Liver (tissue), 9 donors: ENCODE data around the gene TRDN. TPM values are rescaled to one million over a fixed set of nuclear protein-coding genes. Genes with fewer than 3 reads are reported as not detected.

Experiments
- DNase-seq: peaks from one replicate; pipeline ENCODE4 v3.0.0-alpha.2; 2017; ENCODE audit warnings: low spot score
- H3K27ac ChIP-seq, 2 donors: one replicate each; pipeline ENCODE4 v1.7.0; 2013; ENCODE audit warnings: inconsistent platforms in 2 of 2, low read length in 2 of 2, control low read depth in 1 of 2, low read depth in 1 of 2, mild to moderate bottlenecking in 1 of 2
- H3K27me3 ChIP-seq, 4 donors: one replicate each; pipeline versions ENCODE4 v1.6.1 to v1.7.0; 2013; ENCODE audit warnings: low read length in 3 of 4, inconsistent platforms in 1 of 4, mild to moderate bottlenecking in 1 of 4, moderate library complexity in 1 of 4; ENCODE audit not compliant: control insufficient read depth in 4 of 4, insufficient read depth in 4 of 4
- H3K36me3 ChIP-seq, 4 donors: one replicate each; pipeline versions ENCODE4 v1.6.1 to v1.7.0; 2013; ENCODE audit warnings: low read length in 3 of 4, mild to moderate bottlenecking in 3 of 4, low read depth in 1 of 4, moderate library complexity in 1 of 4; ENCODE audit not compliant: control insufficient read depth in 4 of 4, insufficient read depth in 3 of 4
- H3K4me1 ChIP-seq, 4 donors: one replicate each; pipeline versions ENCODE4 v1.6.1 to v1.7.0; 2013; ENCODE audit warnings: low read length in 3 of 4, mild to moderate bottlenecking in 3 of 4, moderate library complexity in 1 of 4; ENCODE audit not compliant: control insufficient read depth in 4 of 4, insufficient read depth in 4 of 4
- H3K4me3 ChIP-seq, 3 donors: one replicate each; pipeline versions ENCODE4 v1.6.1 to v1.7.0; 2013; ENCODE audit warnings: low read length in 3 of 3, control low read depth in 1 of 3, low read depth in 1 of 3, mild to moderate bottlenecking in 1 of 3
- H3K9ac ChIP-seq, 2 donors: one replicate each; pipeline ENCODE4 v1.7.0; 2013; ENCODE audit warnings: low read length in 2 of 2, mild to moderate bottlenecking in 2 of 2, moderate library complexity in 2 of 2, control low read depth in 1 of 2, low read depth in 1 of 2
- H3K9me3 ChIP-seq, 4 donors: one replicate each; pipeline versions ENCODE4 v1.6.1 to v1.7.0; 2013; ENCODE audit warnings: low read length in 3 of 4; ENCODE audit not compliant: control insufficient read depth in 4 of 4
- FOXA1 ChIP-seq: IDR thresholded peaks from 2 replicates; pipeline ENCODE4 v1.6.1; 2016; ENCODE audit warnings: antibody characterized with exemption
- FOXA2 ChIP-seq: IDR thresholded peaks from 2 replicates; pipeline ENCODE4 v1.6.1; 2016; ENCODE audit warnings: antibody characterized with exemption
- GABPA ChIP-seq, 2 donors: IDR thresholded peaks in 1 of 2; conservative IDR thresholded peaks in 1 of 2; 2 replicates each; pipeline ENCODE4 v1.6.1; 2016; ENCODE audit warnings: antibody characterized with exemption in 2 of 2, mild to moderate bottlenecking in 1 of 2, moderate library complexity in 1 of 2
- HNF4A ChIP-seq, 2 donors: conservative IDR thresholded peaks; 2 replicates each; pipeline ENCODE4 v1.6.1; 2016; ENCODE audit warnings: antibody characterized with exemption in 2 of 2, mild to moderate bottlenecking in 2 of 2
- HNF4G ChIP-seq: IDR thresholded peaks from 2 replicates; pipeline ENCODE4 v1.6.1; 2016; ENCODE audit warnings: antibody characterized with exemption
- JUND ChIP-seq, 2 donors: IDR thresholded peaks; 2 replicates each; pipeline ENCODE4 v1.6.1; 2016; ENCODE audit warnings: antibody characterized with exemption in 2 of 2
- NR2F2 ChIP-seq: IDR thresholded peaks from 2 replicates; pipeline ENCODE4 v1.6.1; 2016; ENCODE audit warnings: antibody characterized with exemption
- RAD21 ChIP-seq, 2 donors: IDR thresholded peaks; 2 replicates each; pipeline ENCODE4 v1.6.1; 2016; ENCODE audit warnings: antibody characterized with exemption in 2 of 2, mild to moderate bottlenecking in 2 of 2
- RXRA ChIP-seq, 2 donors: IDR thresholded peaks; 2 replicates each; pipeline ENCODE4 v1.6.1; 2017 to 2018; ENCODE audit warnings: antibody characterized with exemption in 2 of 2, mild to moderate bottlenecking in 1 of 2
- SP1 ChIP-seq: IDR thresholded peaks from 2 replicates; pipeline ENCODE4 v1.6.1; 2018; ENCODE audit warnings: antibody characterized with exemption, mild to moderate bottlenecking
- TAF1 ChIP-seq: conservative IDR thresholded peaks from 2 replicates; pipeline ENCODE4 v1.6.1; 2016; ENCODE audit warnings: antibody characterized with exemption, mild to moderate bottlenecking
- YY1 ChIP-seq: IDR thresholded peaks from 2 replicates; pipeline ENCODE4 v1.6.1; 2016; ENCODE audit warnings: antibody characterized with exemption, mild to moderate bottlenecking
- WGBS: extraction: QIAGEN DNeasy Blood & Tissue Kit; methylation state at CpG from one replicate; pipeline ENCODE4 v1.1.7; 2013; 5-methylcytosine and 5-hydroxymethylcytosine counted together
- polyA plus RNA-seq, 2 donors: library from polyadenylated mRNA; stranded (reverse) in 1 of 2; unstranded in 1 of 2; fragments of 200-250 nt in 1 of 2; fragments of >200 nt in 1 of 2; fragmentation: Nextera tagmentation in 1 of 2; extraction: Ambion mirVana in 1 of 2; gene quantifications; one replicate each; pipeline versions ENCODE4 v1.2.1 to v1.2.3, GENCODE V29; 2013 to 2015
- total RNA-seq, 2 donors: library from RNA; depleted of rRNA; stranded (reverse); fragments of >200 nt; gene quantifications; one replicate each; pipeline ENCODE4 v1.2.3, GENCODE V29; 2014
- TF ChIP-seq, protein P1 (sequence below): fragments of 150-350 bp; IDR thresholded peaks from 2 replicates; pipeline ENCODE4 v1.5.1; 2017; ENCODE audit warnings: improper control_type of control experiment, low read depth, low read length; ENCODE audit not compliant: missing input control
- TF ChIP-seq, protein P2 (sequence below): IDR thresholded peaks from 2 replicates; pipeline ENCODE4 v1.6.1; 2016; ENCODE audit warnings: antibody characterized with exemption
- TF ChIP-seq, protein P3 (sequence below): IDR thresholded peaks from 2 replicates; pipeline ENCODE4 v1.6.1; 2016; ENCODE audit warnings: antibody characterized with exemption, mild to moderate bottlenecking
- TF ChIP-seq, protein P4 (sequence below): IDR thresholded peaks from 2 replicates; pipeline ENCODE4 v1.6.1; 2016; ENCODE audit warnings: antibody characterized with exemption
- TF ChIP-seq, protein P5 (sequence below): IDR thresholded peaks from 2 replicates; pipeline ENCODE4 v1.6.1; 2016; ENCODE audit warnings: antibody characterized with exemption
- donor health status: healthy.
- donor health status: healthy.
- donor health status: healthy.
- donor health status: healthy.
- donor health status: healthy.

The TRDN gene
- total and polyA plus RNA-seq, 4 donors: 0.08 to 0.79 TPM; not detected in 2

DNA sequence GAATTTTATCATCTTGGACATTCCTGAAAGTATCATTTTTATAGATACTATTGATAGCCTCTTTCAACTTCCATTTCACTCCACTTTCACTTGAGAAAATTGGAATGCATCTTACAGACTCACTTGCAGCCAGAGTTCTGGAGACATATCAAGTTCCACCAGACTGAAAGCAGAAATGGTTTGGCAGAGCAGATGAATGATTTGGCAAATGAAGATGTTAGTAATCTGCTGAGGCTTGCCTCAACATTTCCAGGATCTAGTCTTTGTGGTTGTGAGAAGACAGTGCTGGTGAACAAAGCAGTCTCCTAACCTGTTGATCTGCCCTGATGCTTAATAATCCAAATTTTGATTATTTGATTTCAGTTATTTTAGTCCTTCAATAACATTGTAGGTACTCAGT, 202.6 kb downstream of the TRDN start (continued):
- no peak for TF ChIP-seq NR2F2

DNA sequence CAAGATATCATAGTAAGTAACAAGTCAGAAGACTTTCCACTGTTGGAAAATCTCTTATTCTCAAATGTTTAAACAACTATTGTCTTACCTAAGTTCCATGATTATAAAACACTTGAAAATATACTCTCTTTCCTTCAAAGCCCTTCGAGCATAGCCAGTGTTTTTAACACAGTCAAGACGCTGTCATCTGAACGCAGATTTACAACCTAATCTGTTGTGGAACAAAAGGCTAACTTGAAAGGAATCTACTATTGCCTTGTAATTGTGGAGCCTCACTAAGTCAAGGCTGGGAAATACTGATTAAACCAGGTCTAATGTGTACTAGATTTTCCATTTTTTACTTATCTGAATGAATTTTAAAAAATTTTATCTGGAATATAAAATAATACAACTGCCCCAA, 205.8 kb downstream of the TRDN start:
- no peak overlapping the region for H3K27ac ChIP-seq
- H3K9ac ChIP-seq: no peak overlapping the region
- 62% methylated on average over 3 of the region's 3 CpGs for WGBS
- no peaks in the 10 kb centered on the region for H3K36me3 ChIP-seq
- no peak overlapping the region for H3K4me3 ChIP-seq
- no peaks in the 10 kb centered on the region for H3K4me1 ChIP-seq
- TF ChIP-seq, protein P1, sequence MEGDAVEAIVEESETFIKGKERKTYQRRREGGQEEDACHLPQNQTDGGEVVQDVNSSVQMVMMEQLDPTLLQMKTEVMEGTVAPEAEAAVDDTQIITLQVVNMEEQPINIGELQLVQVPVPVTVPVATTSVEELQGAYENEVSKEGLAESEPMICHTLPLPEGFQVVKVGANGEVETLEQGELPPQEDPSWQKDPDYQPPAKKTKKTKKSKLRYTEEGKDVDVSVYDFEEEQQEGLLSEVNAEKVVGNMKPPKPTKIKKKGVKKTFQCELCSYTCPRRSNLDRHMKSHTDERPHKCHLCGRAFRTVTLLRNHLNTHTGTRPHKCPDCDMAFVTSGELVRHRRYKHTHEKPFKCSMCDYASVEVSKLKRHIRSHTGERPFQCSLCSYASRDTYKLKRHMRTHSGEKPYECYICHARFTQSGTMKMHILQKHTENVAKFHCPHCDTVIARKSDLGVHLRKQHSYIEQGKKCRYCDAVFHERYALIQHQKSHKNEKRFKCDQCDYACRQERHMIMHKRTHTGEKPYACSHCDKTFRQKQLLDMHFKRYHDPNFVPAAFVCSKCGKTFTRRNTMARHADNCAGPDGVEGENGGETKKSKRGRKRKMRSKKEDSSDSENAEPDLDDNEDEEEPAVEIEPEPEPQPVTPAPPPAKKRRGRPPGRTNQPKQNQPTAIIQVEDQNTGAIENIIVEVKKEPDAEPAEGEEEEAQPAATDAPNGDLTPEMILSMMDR: no peak
- no peaks in the 10 kb centered on the region for H3K9me3 ChIP-seq
- DNase-seq: no peak
- no peaks in the 10 kb centered on the region for H3K27me3 ChIP-seq

DNA sequence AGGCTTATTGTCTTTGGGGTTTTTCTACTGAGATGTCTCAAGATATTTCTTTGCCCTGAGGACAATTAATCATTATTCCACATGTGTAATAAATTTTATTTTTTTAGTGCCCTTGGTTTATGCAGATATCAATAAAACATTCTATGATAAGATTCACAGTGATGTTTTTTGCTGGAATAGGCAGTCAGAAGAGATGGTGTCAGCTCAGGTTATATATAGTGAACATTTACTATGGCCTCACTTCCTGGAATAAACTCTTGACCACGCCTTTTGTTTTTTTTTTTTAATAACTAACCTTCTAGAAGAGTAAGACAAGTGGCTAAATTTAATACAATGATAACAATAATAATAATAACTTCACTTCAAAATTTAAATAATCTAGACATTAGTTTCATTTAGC, 209.7 kb downstream of the TRDN start:
- no peak overlapping the region for H3K9ac ChIP-seq
- H3K27ac ChIP-seq: no peak overlapping the region
- no peaks in the 10 kb centered on the region for H3K27me3 ChIP-seq
- TF ChIP-seq SP1 (no peak), GABPA (IDR thresholded peaks at IDR 0.05 in 1 of 2, conservative IDR thresholded peaks at IDR 0.05 in 1 of 2) (no peak)
- TF ChIP-seq, protein P2, sequence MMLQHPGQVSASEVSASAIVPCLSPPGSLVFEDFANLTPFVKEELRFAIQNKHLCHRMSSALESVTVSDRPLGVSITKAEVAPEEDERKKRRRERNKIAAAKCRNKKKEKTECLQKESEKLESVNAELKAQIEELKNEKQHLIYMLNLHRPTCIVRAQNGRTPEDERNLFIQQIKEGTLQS: no peak
- no peaks in the 10 kb centered on the region for H3K4me1 ChIP-seq
- DNase-seq: no peak
- 52% methylated on average over 1 of the region's 1 CpG for WGBS
- H3K4me3 ChIP-seq: no peak overlapping the region
- no peaks in the 10 kb centered on the region for H3K36me3 ChIP-seq
- H3K9me3 ChIP-seq: no peaks in the 10 kb centered on the region

DNA sequence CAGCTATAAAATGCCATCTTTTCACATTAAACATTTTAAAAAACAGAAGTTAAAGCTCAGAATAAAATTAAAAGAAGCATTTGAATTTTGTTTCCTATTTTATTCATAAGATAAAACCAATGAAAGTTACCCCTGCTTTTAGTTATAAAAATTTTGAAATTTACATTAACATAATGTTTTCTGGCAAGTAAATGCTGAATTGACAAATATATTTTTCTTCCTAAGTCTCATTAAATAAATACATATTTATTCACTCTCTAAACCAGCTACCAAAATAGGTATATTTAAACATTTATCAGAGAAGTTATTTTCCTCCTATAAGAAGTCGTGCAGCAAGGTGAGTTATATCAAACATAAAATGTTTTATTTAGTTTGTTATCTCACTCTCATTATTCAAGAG, 213.6 kb downstream of the TRDN start:
- Histone ChIP-seq H3K36me3 (no peaks in the 10 kb centered on the region), H3K27me3 (no peaks in the 10 kb centered on the region), H3K4me3 (no peak overlapping the region), H3K27ac (no peak overlapping the region), H3K9me3 (no peaks in the 10 kb centered on the region), H3K4me1 (no peaks in the 10 kb centered on the region), H3K9ac (no peak overlapping the region)
- 81% methylated on average over 1 of the region's 1 CpG for WGBS
- no peak for DNase-seq
- TF ChIP-seq TAF1 (no peak), RAD21 (IDR thresholded peaks at IDR 0.05) (no peak), FOXA2 (no peak), RXRA (IDR thresholded peaks at IDR 0.05) (no peak), NR2F2 (no peak), JUND (IDR thresholded peaks at IDR 0.05) (no peak), HNF4A (conservative IDR thresholded peaks at IDR 0.05) (no peak), FOXA1 (no peak), HNF4G (no peak), SP1 (no peak), YY1 (no peak)
- TF ChIP-seq, protein P3, sequence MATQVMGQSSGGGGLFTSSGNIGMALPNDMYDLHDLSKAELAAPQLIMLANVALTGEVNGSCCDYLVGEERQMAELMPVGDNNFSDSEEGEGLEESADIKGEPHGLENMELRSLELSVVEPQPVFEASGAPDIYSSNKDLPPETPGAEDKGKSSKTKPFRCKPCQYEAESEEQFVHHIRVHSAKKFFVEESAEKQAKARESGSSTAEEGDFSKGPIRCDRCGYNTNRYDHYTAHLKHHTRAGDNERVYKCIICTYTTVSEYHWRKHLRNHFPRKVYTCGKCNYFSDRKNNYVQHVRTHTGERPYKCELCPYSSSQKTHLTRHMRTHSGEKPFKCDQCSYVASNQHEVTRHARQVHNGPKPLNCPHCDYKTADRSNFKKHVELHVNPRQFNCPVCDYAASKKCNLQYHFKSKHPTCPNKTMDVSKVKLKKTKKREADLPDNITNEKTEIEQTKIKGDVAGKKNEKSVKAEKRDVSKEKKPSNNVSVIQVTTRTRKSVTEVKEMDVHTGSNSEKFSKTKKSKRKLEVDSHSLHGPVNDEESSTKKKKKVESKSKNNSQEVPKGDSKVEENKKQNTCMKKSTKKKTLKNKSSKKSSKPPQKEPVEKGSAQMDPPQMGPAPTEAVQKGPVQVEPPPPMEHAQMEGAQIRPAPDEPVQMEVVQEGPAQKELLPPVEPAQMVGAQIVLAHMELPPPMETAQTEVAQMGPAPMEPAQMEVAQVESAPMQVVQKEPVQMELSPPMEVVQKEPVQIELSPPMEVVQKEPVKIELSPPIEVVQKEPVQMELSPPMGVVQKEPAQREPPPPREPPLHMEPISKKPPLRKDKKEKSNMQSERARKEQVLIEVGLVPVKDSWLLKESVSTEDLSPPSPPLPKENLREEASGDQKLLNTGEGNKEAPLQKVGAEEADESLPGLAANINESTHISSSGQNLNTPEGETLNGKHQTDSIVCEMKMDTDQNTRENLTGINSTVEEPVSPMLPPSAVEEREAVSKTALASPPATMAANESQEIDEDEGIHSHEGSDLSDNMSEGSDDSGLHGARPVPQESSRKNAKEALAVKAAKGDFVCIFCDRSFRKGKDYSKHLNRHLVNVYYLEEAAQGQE: no peak
- TF ChIP-seq, protein P4, sequence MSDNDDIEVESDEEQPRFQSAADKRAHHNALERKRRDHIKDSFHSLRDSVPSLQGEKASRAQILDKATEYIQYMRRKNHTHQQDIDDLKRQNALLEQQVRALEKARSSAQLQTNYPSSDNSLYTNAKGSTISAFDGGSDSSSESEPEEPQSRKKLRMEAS: no peak
- TF ChIP-seq, protein P5, sequence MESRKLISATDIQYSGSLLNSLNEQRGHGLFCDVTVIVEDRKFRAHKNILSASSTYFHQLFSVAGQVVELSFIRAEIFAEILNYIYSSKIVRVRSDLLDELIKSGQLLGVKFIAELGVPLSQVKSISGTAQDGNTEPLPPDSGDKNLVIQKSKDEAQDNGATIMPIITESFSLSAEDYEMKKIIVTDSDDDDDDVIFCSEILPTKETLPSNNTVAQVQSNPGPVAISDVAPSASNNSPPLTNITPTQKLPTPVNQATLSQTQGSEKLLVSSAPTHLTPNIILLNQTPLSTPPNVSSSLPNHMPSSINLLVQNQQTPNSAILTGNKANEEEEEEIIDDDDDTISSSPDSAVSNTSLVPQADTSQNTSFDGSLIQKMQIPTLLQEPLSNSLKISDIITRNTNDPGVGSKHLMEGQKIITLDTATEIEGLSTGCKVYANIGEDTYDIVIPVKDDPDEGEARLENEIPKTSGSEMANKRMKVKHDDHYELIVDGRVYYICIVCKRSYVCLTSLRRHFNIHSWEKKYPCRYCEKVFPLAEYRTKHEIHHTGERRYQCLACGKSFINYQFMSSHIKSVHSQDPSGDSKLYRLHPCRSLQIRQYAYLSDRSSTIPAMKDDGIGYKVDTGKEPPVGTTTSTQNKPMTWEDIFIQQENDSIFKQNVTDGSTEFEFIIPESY: no peak
- TF ChIP-seq, protein P1: no peak
- TF ChIP-seq, protein P2: no peak
